HCT116 (cell line): Measurements from ENCODE around the gene EGFL7. TPM values are rescaled to one million over a fixed set of nuclear protein-coding genes. Genes with fewer than 3 reads are reported as not detected.

Source experiments
- ATAC-seq: fragments of 200-7000 bp; cut with Tn5 transposase; 2 replicates; pipeline ENCODE4 v1.9.1; 2020; ENCODE audit warnings: mild to moderate bottlenecking, moderate library complexity
- BruUV-seq: library from RNA; stranded (reverse); fragments of 400-500 nt; replicated peaks from 2 replicates; lab custom pipeline; 2021; lab: Mats Ljungman, UMichigan
- CTCF ChIA-PET: fragments of 300-600 bp; sonication (Branson Sonifier 250); formaldehyde crosslinking; loops from one replicate; lab custom pipeline; 2021; ENCODE audit warnings: antibody characterized with exemption; lab: Charles Lee
- POLR2A ChIA-PET: fragments of 300-600, 350-600 bp; sonication (Branson Sonifier 250); formaldehyde crosslinking; loops from one replicate; lab custom pipeline; 2021; ENCODE audit warnings: antibody characterized with exemption; lab: Charles Lee
- RAD21 ChIA-PET, 2 experiments: fragments of 300-600 bp; sonication (Branson Sonifier 250); formaldehyde crosslinking; loops; one replicate each; lab custom pipeline; 2023; ENCODE audit warnings: low total read pairs in 2 of 2; ENCODE audit not compliant: uncharacterized antibody in 2 of 2, unreplicated experiment in 2 of 2, low non-redundant PET in 1 of 2; lab: Charles Lee
- DNase-seq: peaks from one replicate; pipeline ENCODE4 v3.0.0-alpha.2; 2010; ENCODE audit warnings: low read depth, low spot score
- H2AFZ ChIP-seq: fragments of 200-600 bp; shearing (Covaris generic), sonication (generic); 2 replicates; pipeline ENCODE4 v1.6.1; 2017; ENCODE audit warnings: low read depth, mixed run types, mixed read lengths, antibody characterized with exemption, low read length; ENCODE audit not compliant: poor library complexity, severe bottlenecking
- H3K27ac ChIP-seq: 2 replicates; pipeline ENCODE4 v1.5.1; 2012; ENCODE audit warnings: low read depth, low read length
- H3K27me3 ChIP-seq: fragments of 200-600 bp; sonication (generic); 2 replicates; pipeline ENCODE4 v1.6.1; 2016; ENCODE audit warnings: mixed run types, low read length, mixed read lengths; ENCODE audit not compliant: insufficient read depth
- H3K36me3 ChIP-seq, 2 experiments: fragments of 200-500 bp in 1 of 2; fragments of 200-600 bp in 1 of 2; sonication (Bioruptor generic) in 1 of 2; sonication (generic) in 1 of 2; 2 replicates each; pipeline versions ENCODE4 v1.5.1 to v1.6.1; 2014 to 2016; ENCODE audit warnings: low read length in 2 of 2, inconsistent platforms in 1 of 2, mixed read lengths in 1 of 2, mixed run types in 1 of 2; ENCODE audit not compliant: insufficient read depth in 2 of 2, control insufficient read depth in 1 of 2
- H3K4me1 ChIP-seq, 2 experiments: fragments of 200-600 bp in 1 of 2; sonication (generic) in 1 of 2; 2 replicates each; pipeline versions ENCODE4 v1.5.1 to v1.6.1; 2012 to 2017; ENCODE audit warnings: low read length in 2 of 2, inconsistent platforms in 1 of 2, mild to moderate bottlenecking in 1 of 2, mixed read lengths in 1 of 2, mixed run types in 1 of 2, moderate library complexity in 1 of 2; ENCODE audit not compliant: insufficient read depth in 2 of 2, control insufficient read depth in 1 of 2
- H3K4me2 ChIP-seq: fragments of 200-600 bp; sonication (generic); 2 replicates; pipeline ENCODE4 v1.6.1; 2017; ENCODE audit warnings: mixed run types, low read length, mixed read lengths
- H3K4me3 ChIP-seq, 2 experiments: fragments of 200-600 bp in 1 of 2; sonication (generic) in 1 of 2; replicated peaks in 1 of 2; 2 replicates each; pipeline ENCODE4 v1.5.1; 2011 to 2016; ENCODE audit warnings: low read length in 2 of 2, control low read depth in 1 of 2, low read depth in 1 of 2, mild to moderate bottlenecking in 1 of 2, mixed read lengths in 1 of 2, mixed run types in 1 of 2
- H3K79me2 ChIP-seq: fragments of 200-600 bp; sonication (generic); 2 replicates; pipeline ENCODE4 v1.6.1; 2017; ENCODE audit warnings: mild to moderate bottlenecking, mixed run types, low read length, moderate library complexity, mixed read lengths; ENCODE audit not compliant: insufficient read depth
- H3K9ac ChIP-seq: fragments of 200-600 bp; sonication (generic); 2 replicates; pipeline ENCODE4 v1.6.1; 2016; ENCODE audit warnings: low read length, mixed read lengths
- H3K9me2 ChIP-seq: fragments of 200-600 bp; sonication (generic), shearing (Covaris generic); 2 replicates; pipeline ENCODE4 v1.6.1; 2017; ENCODE audit warnings: mixed run types, mild to moderate bottlenecking, moderate library complexity; ENCODE audit not compliant: insufficient read depth
- H3K9me3 ChIP-seq, 2 experiments: fragments of 200-500 bp in 1 of 2; fragments of 200-600 bp in 1 of 2; sonication (Bioruptor generic) in 1 of 2; sonication (generic) in 1 of 2; 2 replicates each; pipeline ENCODE4 v1.6.1; 2014 to 2017; ENCODE audit warnings: low read length in 2 of 2, mixed read lengths in 2 of 2, inconsistent platforms in 1 of 2, low read depth in 1 of 2, mild to moderate bottlenecking in 1 of 2, mixed run types in 1 of 2, moderate library complexity in 1 of 2; ENCODE audit not compliant: control insufficient read depth in 1 of 2, insufficient read depth in 1 of 2
- H4K20me1 ChIP-seq: fragments of 200-600 bp; sonication (generic), shearing (Covaris generic); 2 replicates; pipeline ENCODE4 v1.6.1; 2017; ENCODE audit warnings: mixed run types, mild to moderate bottlenecking, moderate library complexity; ENCODE audit not compliant: insufficient read depth
- CEBPB ChIP-seq: IDR thresholded peaks from 2 replicates; pipeline ENCODE4 v1.6.1; 2012; ENCODE audit warnings: low read depth
- CTCF ChIP-seq, 3 experiments: fragments of 200-600 bp in 1 of 3; sonication (generic) in 1 of 3; IDR thresholded peaks in 2 of 3; conservative IDR thresholded peaks in 1 of 3; 2 replicates each; pipeline ENCODE4 v1.5.1; 2012 to 2017; ENCODE audit warnings: low read depth in 2 of 3, low read length in 2 of 3, antibody characterized with exemption in 1 of 3, borderline replicate concordance in 1 of 3, control low read depth in 1 of 3, mild to moderate bottlenecking in 1 of 3, mixed read lengths in 1 of 3, mixed run types in 1 of 3, moderate library complexity in 1 of 3; ENCODE audit not compliant: insufficient read depth in 1 of 3
- RAD21 ChIP-seq: IDR thresholded peaks from 2 replicates; pipeline ENCODE4 v1.6.1; 2012; ENCODE audit warnings: low read depth, mild to moderate bottlenecking
- REST ChIP-seq: IDR thresholded peaks from 2 replicates; pipeline ENCODE4 v1.6.1; 2012; ENCODE audit warnings: low read depth
- intact Hi-C: fragments of 100-400 bp; cut with micrococcal nuclease; formaldehyde crosslinking; loops from 2 replicates; pipeline ENCODE4 v1.10.0; 2022
- total RNA-seq: library from RNA; stranded (reverse); gene quantifications from one replicate; pipeline ENCODE4 v1.2.1, GENCODE V29; 2021; ENCODE audit not compliant: unreplicated experiment

EGFL7 gene
- total RNA-seq, 1 experiment from 2014 or later, result 82.0 TPM

- Histone ChIP-seq H3K4me1 (peaks cover 0 to 7% of the 10 kb centered on the region in 2 experiments; a peak in 2 of 4 replicates), H3K9ac (no peak overlapping the region), H3K79me2 (no peaks in the 10 kb centered on the region), H3K9me2 (no peaks in the 10 kb centered on the region), H3K36me3 (no peaks in the 10 kb centered on the region), H3K4me3 (no peak overlapping the region), H3K9me3 (peaks cover 0 to 5% of the 10 kb centered on the region in 2 experiments; a peak in 1 of 4 replicates), H3K27ac (no peak overlapping the region), H3K4me2 (no peak overlapping the region), H4K20me1 (no peaks in the 10 kb centered on the region), H2AFZ (no peak overlapping the region), H3K27me3 (no peaks in the 10 kb centered on the region)
- CTCF ChIA-PET, result interaction anchor here (1.4 to 7.4 kb wide), 2 partner anchors 10 to 142 kb away, joined by 3 to 108 read pairs; no protein-coding TSS in a partner anchor
- POLR2A ChIA-PET, result no interaction called here
- no peak for DNase-seq
- TF ChIP-seq CEBPB, result no peak
- RAD21 ChIA-PET, result no interaction called here
- intact Hi-C loops, result no loop called here
- BruUV-seq, result no TSS peak
- ATAC-seq, result no peak
Measured at GRCh38 chr9:136628268-136628667, 34.4 kb upstream of the EGFL7 start.

GRCh38 chr9:136629001-136629878 lies 33.5 kb upstream of the EGFL7 start:
- intact Hi-C loops, result no loop called here

More at GRCh38 chr9:136629001-136629878, 33.5 kb upstream of the EGFL7 start:
- Histone ChIP-seq H3K4me2 (no peak overlapping the region), H3K27me3 (no peaks in the 10 kb centered on the region), H3K9ac (no peak overlapping the region), H3K36me3 (no peaks in the 10 kb centered on the region), H4K20me1 (no peaks in the 10 kb centered on the region), H3K9me3 (peaks cover 0 to 5% of the 10 kb centered on the region in 2 experiments; a peak in 1 of 4 replicates), H2AFZ (no peak overlapping the region), H3K79me2 (no peaks in the 10 kb centered on the region), H3K27ac (no peak overlapping the region), H3K4me1 (peaks cover 0 to 7% of the 10 kb centered on the region in 2 experiments; a peak in 2 of 4 replicates), H3K4me3 (no peak overlapping the region), H3K9me2 (no peaks in the 10 kb centered on the region)
- ChIA-PET POLR2A (no interaction called here), CTCF (interaction anchor here (1.4 to 7.4 kb wide), 2 partner anchors 11 to 143 kb away, joined by 3 to 108 read pairs; no protein-coding TSS in a partner anchor), RAD21 (interaction anchor here in 1 of 2 experiments (1.0 to 1.2 kb wide), 2 partner anchors 144 to 145 kb away, joined by 3 to 6 read pairs; no protein-coding TSS in a partner anchor)
- no peak for ATAC-seq
- no TSS peak for BruUV-seq
- no peak for DNase-seq
- TF ChIP-seq CTCF (IDR thresholded peaks at IDR 0.05 in 2 of 3, conservative IDR thresholded peaks at IDR 0.05 in 1 of 3; ENCODE audit: borderline replicate concordance in 1 of 3, insufficient read depth in 1 of 3, low read depth in 2 of 3, low read length in 2 of 3) (no peak), RAD21 (no peak), REST (no peak)
